DMS53 (cell line): Measurements from ENCODE around the gene MUCL3.
A peak's percentile ranks its signal among the peaks of the same experiment; 100 is the strongest.
"Not testable (repeated sequence)": the region's sequence is repeated elsewhere in the genome, so short reads cannot be mapped to it uniquely, and the experiment has no call there.

Experiments
- DNase-seq: peaks from one replicate; lab custom pipeline; 2025; lab: John Stamatoyannopoulos, UW

MUCL3 gene

GRCh38 chr6:30940361-30940986 is at the start of gene MUCL3:
MUCL3 (plus strand) TSS chr6:30940973; CDS start chr6:30941000, 27 bp downstream.
- DNase-seq: no peak

DNA sequence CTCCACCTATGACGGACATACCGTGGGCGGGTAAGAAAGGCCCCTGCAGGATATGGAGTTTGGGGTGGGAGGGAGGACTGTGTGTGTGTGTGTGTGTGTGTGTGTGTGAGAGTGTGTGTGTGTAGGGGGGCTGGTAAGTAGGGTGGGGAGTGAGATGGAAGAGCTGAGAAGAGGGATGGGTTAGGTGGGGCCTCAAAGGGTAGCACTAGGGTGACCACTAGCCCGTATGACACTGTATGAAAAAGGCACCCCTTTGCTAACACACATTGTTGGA is 49.4 kb upstream of the MUCL3 start:
- no peak for DNase-seq

GRCh38 chr6:30891816-30892538 is 48.8 kb upstream of the MUCL3 start:
- no peak for DNase-seq

DNA sequence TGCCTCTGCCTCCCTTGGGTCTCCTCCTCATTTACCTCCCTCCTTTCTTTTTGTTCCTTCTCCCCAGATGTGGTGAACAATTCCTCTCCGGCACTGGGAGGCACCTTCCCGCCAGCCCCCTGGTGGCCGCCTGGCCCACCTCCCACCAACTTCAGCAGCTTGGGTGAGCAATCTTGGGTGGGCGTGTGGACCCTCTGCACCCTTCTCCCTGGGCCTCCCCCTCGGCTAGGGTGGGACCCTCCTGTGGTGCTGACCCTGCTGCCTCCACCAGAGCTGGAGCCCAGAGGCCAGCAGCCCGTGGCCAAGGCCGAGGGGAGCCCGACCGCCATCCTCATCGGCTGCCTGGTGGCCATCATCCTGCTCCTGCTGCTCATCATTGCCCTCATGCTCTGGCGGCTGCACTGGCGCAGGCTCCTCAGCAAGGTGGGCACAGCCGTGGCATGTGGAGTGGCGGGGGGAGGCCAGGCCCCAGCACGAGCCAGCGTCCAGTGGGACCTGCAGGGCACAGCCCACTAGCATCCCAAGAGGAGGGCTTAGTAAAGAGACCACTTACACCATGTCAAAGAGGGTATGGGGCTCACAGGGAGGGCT is 47.7 kb upstream of the MUCL3 start:
- no peak for DNase-seq

- DNase-seq: no peak
Measured at GRCh38 chr6:30893666-30894065, 47.1 kb upstream of the MUCL3 start.

DNA sequence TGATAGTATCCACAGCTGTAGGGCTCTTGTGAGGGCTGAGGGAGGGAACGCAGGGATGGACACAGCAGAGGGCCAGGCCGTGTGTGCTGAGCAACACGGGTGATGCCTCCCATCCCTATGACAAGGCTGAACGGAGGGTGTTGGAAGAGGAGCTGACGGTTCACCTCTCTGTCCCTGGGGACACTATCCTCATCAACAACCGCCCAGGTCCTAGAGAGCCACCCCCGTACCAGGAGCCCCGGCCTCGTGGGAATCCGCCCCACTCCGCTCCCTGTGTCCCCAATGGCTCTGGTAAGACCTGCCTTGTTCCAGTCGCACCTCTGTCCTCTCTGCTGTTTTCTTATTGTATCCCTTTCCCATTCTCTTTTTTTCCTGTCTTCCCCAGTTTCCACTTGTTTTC is 46.4 kb upstream of the MUCL3 start:
- no peak for DNase-seq

DNA sequence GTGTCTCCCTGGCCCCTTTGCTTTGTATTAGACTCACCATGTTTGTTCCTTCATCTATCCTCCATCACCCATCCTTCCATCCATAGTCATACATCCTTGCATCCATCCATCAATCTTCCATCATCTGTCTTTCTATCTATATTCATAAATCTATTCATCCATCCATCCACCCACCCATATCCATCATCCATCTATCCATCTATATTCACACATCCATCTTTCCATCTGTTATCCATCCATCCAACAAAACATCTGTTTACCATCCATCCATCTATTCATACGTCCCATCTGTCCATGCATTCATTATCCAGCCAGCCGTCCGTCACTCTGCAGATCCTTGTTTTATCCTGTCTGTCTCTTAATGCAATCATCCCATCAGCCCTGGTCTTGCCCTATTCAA is 45.8 kb upstream of the MUCL3 start:
- no peak for DNase-seq

GRCh38 chr6:30895343-30895742 is 45.4 kb upstream of the MUCL3 start:
- no peak for DNase-seq

GRCh38 chr6:30896541-30896940 is 44.2 kb upstream of the MUCL3 start:
- DNase-seq: no peak

DNA sequence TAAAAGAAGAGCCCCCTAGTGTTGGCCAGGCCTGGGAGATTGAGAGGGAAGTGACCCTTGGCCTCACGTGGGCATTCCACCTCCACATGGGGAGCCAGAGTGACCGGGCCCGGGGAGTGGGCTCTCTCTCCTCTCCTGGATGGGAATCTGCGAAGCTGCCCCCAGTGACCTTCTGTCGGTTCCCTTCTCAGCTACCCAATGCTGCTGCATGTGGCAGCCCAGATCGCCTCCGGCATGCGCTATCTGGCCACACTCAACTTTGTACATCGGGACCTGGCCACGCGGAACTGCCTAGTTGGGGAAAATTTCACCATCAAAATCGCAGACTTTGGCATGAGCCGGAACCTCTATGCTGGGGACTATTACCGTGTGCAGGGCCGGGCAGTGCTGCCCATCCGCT is 42.9 kb upstream of the MUCL3 start:
- no peak for DNase-seq

DNA sequence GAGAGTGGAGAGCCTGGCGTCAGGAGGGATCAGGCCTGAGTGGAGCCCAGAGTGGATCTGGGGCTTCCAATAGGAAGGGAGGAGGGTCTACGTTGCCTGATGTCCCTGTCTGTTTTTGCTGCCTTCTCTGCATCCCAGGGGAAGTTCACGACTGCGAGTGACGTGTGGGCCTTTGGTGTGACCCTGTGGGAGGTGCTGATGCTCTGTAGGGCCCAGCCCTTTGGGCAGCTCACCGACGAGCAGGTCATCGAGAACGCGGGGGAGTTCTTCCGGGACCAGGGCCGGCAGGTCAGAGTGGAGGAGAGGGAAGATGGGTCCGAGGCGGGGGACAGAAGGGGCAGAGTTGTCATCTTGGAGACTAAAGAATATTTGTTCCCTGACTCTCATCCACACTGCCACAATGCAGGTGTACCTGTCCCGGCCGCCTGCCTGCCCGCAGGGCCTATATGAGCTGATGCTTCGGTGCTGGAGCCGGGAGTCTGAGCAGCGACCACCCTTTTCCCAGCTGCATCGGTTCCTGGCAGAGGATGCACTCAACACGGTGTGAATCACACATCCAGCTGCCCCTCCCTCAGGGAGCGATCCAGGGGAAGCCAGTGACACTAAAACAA is 41.9 kb upstream of the MUCL3 start:
- DNase-seq: no peak

DNA sequence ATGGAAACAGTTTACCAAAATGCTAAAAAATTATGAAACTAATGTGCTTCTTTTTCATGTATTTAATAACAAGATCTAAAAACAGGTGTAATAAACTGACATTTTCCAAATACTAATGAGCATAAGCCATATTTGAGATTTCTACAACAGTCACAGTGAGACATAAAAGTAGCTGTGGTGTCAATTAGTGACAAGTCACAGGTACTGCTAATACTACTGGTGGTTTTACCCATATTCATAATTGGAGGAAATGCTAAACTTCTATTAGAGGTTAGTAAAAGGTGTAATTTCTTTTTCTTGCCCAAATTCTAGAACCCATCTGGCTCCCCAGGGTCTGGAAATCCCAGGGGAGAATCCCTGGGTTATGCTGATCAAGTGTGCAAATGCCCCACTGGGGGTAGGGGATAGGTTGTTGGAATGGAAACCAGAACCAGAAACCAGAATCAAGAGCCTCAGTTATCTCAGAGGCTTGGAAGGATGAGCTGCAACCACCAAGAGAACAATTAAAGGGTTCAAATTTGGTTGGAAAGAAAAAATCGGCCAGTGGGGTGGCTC is 39.8 kb upstream of the MUCL3 start:
- no peak for DNase-seq

DNA sequence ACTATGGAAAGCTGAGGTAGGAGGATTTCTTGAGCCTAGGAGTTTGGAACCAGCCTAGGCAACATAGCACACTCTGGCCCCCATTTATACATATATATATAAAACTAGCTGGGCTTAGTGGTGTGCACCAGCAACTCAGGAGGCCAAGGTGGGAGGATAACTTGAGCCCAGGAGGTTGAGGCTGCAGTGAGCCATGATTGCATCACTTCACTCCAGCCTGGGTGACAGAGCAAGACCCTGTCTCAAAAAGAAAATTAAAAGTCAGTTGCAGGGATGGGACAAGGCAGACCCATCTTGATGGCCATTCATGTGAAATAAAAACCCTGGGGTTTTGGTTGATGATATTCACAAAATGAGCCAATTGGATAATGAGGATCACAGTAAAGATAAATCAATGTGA is 39.3 kb upstream of the MUCL3 start:
- DNase-seq: no peak

DNA sequence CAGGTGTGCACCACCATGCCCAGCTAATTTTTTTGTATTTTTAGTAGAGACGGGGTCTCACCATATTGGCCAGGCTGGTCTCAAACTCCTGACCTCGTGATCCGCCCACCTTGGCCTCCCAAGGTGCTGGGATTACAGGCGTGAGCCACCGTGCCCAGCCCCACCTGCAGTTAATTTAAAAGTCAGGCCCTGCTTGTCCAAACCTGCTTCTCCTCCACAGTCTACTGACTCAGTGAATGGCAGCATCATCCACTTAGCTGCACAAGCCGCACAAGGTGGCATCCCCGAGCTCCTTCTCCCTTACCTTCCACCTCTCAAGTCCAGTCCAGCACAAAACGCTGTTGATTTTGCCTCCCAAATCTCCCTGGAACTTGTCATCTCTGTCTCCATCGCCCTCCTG is 38.6 kb upstream of the MUCL3 start:
- DNase-seq: not testable (repeated sequence)

DNA sequence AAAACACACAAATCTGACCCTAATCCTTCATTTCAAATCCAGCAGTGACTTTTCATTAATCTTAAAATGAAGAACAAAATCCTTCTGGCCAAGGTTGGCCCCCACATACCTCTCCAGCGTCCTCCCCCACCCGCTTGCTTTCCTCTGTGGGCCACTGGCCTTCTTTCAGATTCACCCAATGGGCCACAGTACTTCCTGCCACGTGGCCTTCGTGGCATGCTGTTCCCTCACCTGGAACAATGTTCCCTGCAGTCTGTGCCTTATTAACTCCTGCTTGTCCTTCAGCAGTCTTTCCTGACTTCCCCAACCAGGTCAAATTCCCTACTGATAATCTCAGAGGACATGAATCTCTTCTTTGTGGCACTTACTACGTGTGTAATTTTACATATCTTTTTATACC is 38.1 kb upstream of the MUCL3 start:
- no peak for DNase-seq

GRCh38 chr6:30903236-30903635 is 37.5 kb upstream of the MUCL3 start:
- no peak for DNase-seq

DNA sequence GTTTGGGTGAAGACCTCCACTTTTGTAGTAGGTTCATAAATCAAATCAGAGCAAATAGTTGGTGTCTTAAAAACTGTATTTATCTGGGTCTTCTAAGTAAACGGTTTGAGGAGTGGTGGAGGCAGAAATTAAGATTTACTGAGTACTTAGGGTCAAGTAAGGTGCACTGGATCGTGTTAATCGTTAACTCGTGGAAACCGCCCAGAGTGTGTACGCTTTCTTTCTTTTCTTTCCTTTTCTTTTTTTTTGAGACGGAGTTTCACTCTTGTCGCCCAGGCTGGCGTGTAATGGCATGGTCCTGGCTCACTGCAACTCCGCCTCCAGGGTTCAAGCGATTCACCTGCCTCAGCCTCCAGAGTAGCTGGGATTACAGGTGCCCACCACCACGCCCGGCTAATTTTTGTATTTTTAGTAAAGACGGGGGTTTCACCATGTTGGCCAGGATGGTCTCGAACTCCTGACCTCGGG is 33.4 kb upstream of the MUCL3 start:
- peak; percentile 54 for DNase-seq

DNA sequence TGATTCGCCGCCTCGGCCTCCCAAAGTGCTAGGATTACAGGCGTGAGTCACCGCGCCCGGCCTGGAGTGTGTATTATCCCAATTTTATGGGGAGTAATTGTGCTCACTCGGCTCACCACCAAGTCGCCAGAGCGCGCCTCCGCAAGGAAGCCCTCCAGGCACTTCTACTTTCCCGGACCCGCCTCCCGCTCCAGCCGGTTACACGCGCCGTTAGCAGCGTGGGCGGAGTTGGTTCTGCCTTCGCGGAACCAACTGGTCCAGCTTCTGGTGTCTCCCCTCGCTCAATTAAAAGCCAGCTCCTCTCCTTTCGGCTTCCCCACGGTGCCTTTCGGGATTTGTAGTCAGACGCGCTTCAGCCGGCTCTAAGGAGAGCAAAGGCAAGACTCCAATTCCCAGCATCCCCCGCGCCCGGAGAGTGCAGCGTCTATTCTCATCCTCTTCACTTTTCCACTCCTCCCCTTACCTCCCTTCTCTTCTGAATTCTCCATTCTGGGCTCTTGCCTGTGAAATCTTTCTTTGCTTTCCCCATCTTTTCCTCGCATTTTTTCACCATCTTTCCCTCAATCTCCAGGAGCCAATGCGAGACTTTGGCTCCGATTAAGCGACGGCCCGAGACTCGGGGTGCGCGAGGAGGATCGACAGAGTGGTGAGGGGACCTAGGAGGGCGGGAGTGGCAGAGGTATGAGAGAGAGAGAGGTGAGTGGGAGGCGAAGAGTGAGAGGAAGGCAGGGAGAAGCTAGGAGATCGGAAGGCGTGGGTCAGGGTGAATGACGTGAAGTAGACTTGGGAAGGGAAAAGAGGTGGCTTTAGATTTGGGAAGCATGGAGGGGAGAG is 32.8 kb upstream of the MUCL3 start, which contains the start of gene GTF2H4:
Gene GTF2H4 (plus strand): TSS at position 450 of the 834 bp plus-strand sequence.
- DNase-seq: peak; percentile 99

DNA sequence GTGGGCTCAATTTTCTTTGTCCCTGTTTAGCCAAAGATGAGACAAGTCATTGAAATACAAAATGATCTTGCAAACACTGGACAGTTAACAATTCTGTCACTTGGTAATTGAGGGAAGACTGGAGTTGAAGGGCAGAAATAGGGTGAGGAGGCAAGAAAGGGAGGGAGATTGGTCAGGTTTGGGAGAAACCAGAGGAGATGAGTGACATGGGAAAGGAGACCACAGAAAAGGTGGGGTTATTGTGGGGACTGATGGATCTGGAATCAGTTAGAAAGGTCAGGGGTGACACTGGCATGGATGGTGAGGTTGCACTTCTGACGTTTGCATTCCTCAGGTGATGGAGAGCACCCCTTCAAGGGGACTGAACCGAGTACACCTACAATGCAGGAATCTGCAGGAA is 32.1 kb upstream of the MUCL3 start:
- no peak for DNase-seq

DNA sequence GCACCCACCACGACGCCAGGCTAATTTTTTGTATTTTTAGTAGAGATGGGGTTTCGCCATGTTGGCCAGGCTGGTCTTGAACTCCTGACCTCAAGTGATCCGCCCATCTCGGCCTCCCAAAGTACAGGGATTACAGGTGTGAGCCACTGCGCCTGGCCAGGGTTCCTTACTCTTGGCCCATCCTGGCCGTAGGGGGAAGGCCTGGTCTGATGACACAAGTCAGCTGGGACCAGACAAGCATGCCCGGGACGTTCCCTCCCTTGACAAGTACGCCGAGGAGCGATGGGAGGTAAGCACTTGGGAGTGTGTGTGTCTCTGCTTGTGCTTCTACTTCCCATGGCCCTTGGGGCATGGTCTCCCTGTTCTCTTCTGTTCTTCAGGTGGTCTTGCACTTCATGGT is 30.3 kb upstream of the MUCL3 start:
- DNase-seq: not testable (repeated sequence)

GRCh38 chr6:30912746-30913520 is 27.8 kb upstream of the MUCL3 start:
- no peak for DNase-seq
